A549 (cell line): ENCODE measurements around the gene KCNAB2. TPM values are rescaled to one million over a fixed set of nuclear protein-coding genes. Genes with fewer than 3 reads are reported as not detected.

Source experiments
- ATAC-seq, 2 experiments: fragments of 200-7000 bp in 1 of 2; fragments of >200 bp in 1 of 2; cut with Nextera tagmentation in 1 of 2; cut with Tn5 transposase in 1 of 2; 3 replicates each; pipeline versions ENCODE4 v1.8.0 to v1.9.1; 2018 to 2020; ENCODE audit warnings: mild to moderate bottlenecking in 1 of 2, moderate library complexity in 1 of 2
- CTCF ChIA-PET: fragments of 300-600 bp; sonication (Branson Sonifier 250); formaldehyde crosslinking; extraction: SDS; loops from one replicate; lab custom pipeline; 2021; ENCODE audit warnings: antibody characterized with exemption, inconsistent platforms; lab: Yijun Ruan, JAX
- POLR2A ChIA-PET: fragments of 350-600 bp; formaldehyde crosslinking; extraction: SDS; loops from one replicate; lab custom pipeline; 2021; ENCODE audit warnings: antibody characterized with exemption, inconsistent platforms; lab: Yijun Ruan, JAX
- DNase-seq, 2 experiments: peaks; one replicate each; pipeline versions ENCODE4 v3.0.0 to v3.0.0-alpha.2; 2011 to 2016; ENCODE audit warnings: low read depth in 1 of 2, low spot score in 1 of 2
- FAIRE-seq: peaks from 2 replicates; lab custom pipeline; 2011; peaks lifted over from hg19 to GRCh38; lab: Jason Lieb, UNC
- H3K27ac ChIP-seq, 2 experiments: fragments of >200 bp; sonication (Bioruptor Twin); formaldehyde crosslinking; 3 replicates each; pipeline ENCODE4 v1.5.1; 2016 to 2017
- H3K4me1 ChIP-seq: fragments of >200 bp; sonication (Bioruptor Twin); formaldehyde crosslinking; 3 replicates; pipeline ENCODE4 v1.6.1; 2016
- H3K4me2 ChIP-seq: fragments of >200 bp; sonication (Bioruptor Twin); formaldehyde crosslinking; 3 replicates; pipeline ENCODE4 v1.6.1; 2016
- H3K4me3 ChIP-seq: fragments of >200 bp; sonication (Bioruptor Twin); formaldehyde crosslinking; 3 replicates; pipeline ENCODE4 v1.5.1; 2016
- H3K9me3 ChIP-seq: fragments of >200 bp; sonication (Bioruptor Twin); formaldehyde crosslinking; 3 replicates; pipeline ENCODE4 v1.6.1; 2016
- BCL3 ChIP-seq: fragments of >200 bp; sonication (Bioruptor Twin); formaldehyde crosslinking; IDR thresholded peaks from 3 replicates; pipeline ENCODE4 v1.6.1; 2016
- BHLHE40 ChIP-seq: IDR thresholded peaks from 2 replicates; pipeline ENCODE4 v1.6.1; 2012; ENCODE audit warnings: low read depth, low read length, inconsistent platforms
- CBX2 ChIP-seq: fragments of 200-600 bp; sonication (generic); IDR thresholded peaks from 2 replicates; pipeline ENCODE4 v1.6.1; 2016; ENCODE audit warnings: low read depth, mild to moderate bottlenecking, borderline replicate concordance
- CBX8 ChIP-seq: fragments of 200-600 bp; sonication (generic); IDR thresholded peaks from 2 replicates; pipeline ENCODE4 v1.6.1; 2016
- CHD2 ChIP-seq: fragments of 150-350 bp; IDR thresholded peaks from 2 replicates; pipeline ENCODE4 v1.6.1; 2014; ENCODE audit warnings: low read length; ENCODE audit not compliant: partially characterized antibody
- E2F6 ChIP-seq: IDR thresholded peaks from 2 replicates; pipeline ENCODE4 v1.6.1; 2012; ENCODE audit warnings: low read depth, borderline replicate concordance
- EHF ChIP-seq: fragments of 250-450 bp; sonication (Bioruptor Pico); IDR thresholded peaks from 2 replicates; pipeline ENCODE4 v1.5.0; 2020; ENCODE audit warnings: mild to moderate bottlenecking
- EHMT2 ChIP-seq: fragments of 200-600 bp; sonication (generic); IDR thresholded peaks from 2 replicates; pipeline ENCODE4 v1.6.1; 2016; ENCODE audit warnings: antibody characterized with exemption, low read depth, mild to moderate bottlenecking, moderate library complexity
- ELK1 ChIP-seq: fragments of 150-350 bp; IDR thresholded peaks from 2 replicates; pipeline ENCODE4 v1.6.1; 2014; ENCODE audit warnings: low read depth, mild to moderate bottlenecking, low read length
- EP300 ChIP-seq, 2 experiments: fragments of >200 bp; sonication (Bioruptor Twin); formaldehyde crosslinking; IDR thresholded peaks; 2 replicates in 1 of 2; 3 replicates in 1 of 2; pipeline ENCODE4 v1.6.1; 2016 to 2017
- ESRRA ChIP-seq: fragments of 150-350 bp; IDR thresholded peaks from 2 replicates; pipeline ENCODE4 v1.6.1; 2014; ENCODE audit warnings: mild to moderate bottlenecking, low read length, borderline replicate concordance
- FOXS1 ChIP-seq: fragments of 250-450 bp; sonication (Bioruptor Pico); IDR thresholded peaks from 2 replicates; pipeline ENCODE4 v1.5.0; 2020; ENCODE audit warnings: mild to moderate bottlenecking, moderate library complexity
- GATA3 ChIP-seq: IDR thresholded peaks from 2 replicates; pipeline ENCODE4 v1.6.1; 2012; ENCODE audit warnings: borderline replicate concordance
- HEYL ChIP-seq: fragments of 250-450 bp; sonication (Bioruptor Pico); IDR thresholded peaks from 2 replicates; pipeline ENCODE4 v1.8.0; 2021; ENCODE audit warnings: mild to moderate bottlenecking, moderate library complexity
- HMGXB4 ChIP-seq: fragments of 250-450 bp; sonication (Bioruptor Pico); IDR thresholded peaks from 2 replicates; pipeline ENCODE4 v1.5.0; 2021; ENCODE audit warnings: mild to moderate bottlenecking, moderate library complexity, borderline replicate concordance
- HOXB13 ChIP-seq: fragments of 250-450 bp; sonication (Bioruptor Pico); IDR thresholded peaks from 2 replicates; pipeline ENCODE4 v1.5.0; 2020; ENCODE audit warnings: low read depth, mild to moderate bottlenecking, moderate library complexity
- JUN ChIP-seq, 2 experiments: fragments of >200 bp; sonication (Bioruptor Twin); formaldehyde crosslinking; IDR thresholded peaks; 2 replicates in 1 of 2; 3 replicates in 1 of 2; pipeline ENCODE4 v1.6.1; 2016 to 2017
- NPAS2 ChIP-seq: fragments of 250-450 bp; sonication (Bioruptor Pico); IDR thresholded peaks from 2 replicates; pipeline ENCODE4 v1.8.0; 2022; ENCODE audit warnings: mild to moderate bottlenecking, moderate library complexity, borderline replicate concordance
- RAD21 ChIP-seq, 2 experiments: fragments of >200 bp in 1 of 2; sonication (Bioruptor Twin) in 1 of 2; formaldehyde crosslinking in 1 of 2; IDR thresholded peaks in 1 of 2; conservative IDR thresholded peaks in 1 of 2; 2 replicates in 1 of 2; 3 replicates in 1 of 2; pipeline ENCODE4 v1.6.1; 2012 to 2018; ENCODE audit warnings: inconsistent platforms in 1 of 2
- REST ChIP-seq: fragments of 200-600 bp; sonication (generic); IDR thresholded peaks from 2 replicates; pipeline ENCODE4 v1.6.1; 2016; ENCODE audit warnings: antibody characterized with exemption, mild to moderate bottlenecking, moderate library complexity
- RNF2 ChIP-seq: fragments of 200-600 bp; sonication (generic); IDR thresholded peaks from 2 replicates; pipeline ENCODE4 v1.6.1; 2016; ENCODE audit warnings: low read depth, mild to moderate bottlenecking, antibody characterized with exemption, moderate library complexity, borderline replicate concordance
- TP53 ChIP-seq: fragments of 250-450 bp; sonication (Bioruptor Pico); IDR thresholded peaks from 2 replicates; pipeline ENCODE4 v1.5.0; 2021; ENCODE audit warnings: mild to moderate bottlenecking, moderate library complexity
- USF2 ChIP-seq: fragments of 450-650 bp; IDR thresholded peaks from 2 replicates; pipeline ENCODE4 v1.6.1; 2014; ENCODE audit warnings: antibody characterized with exemption
- ZC3H11A ChIP-seq: fragments of 450-650 bp; IDR thresholded peaks from 2 replicates; pipeline ENCODE4 v1.6.1; 2014; ENCODE audit warnings: antibody characterized with exemption, mild to moderate bottlenecking
- ZFP36 ChIP-seq: fragments of 450-650 bp; IDR thresholded peaks from 2 replicates; pipeline ENCODE4 v1.6.1; 2014; ENCODE audit warnings: borderline replicate concordance; ENCODE audit not compliant: partially characterized antibody
- ZNF302 ChIP-seq: fragments of 250-450 bp; sonication (Bioruptor Pico); IDR thresholded peaks from 2 replicates; pipeline ENCODE4 v1.9.0; 2021; ENCODE audit warnings: inconsistent platforms, mild to moderate bottlenecking, moderate library complexity
- WGBS: methylation state at CpG from one replicate; pipeline ENCODE4 v1.1.6; 2017; ENCODE audit errors: missing lambda C conversion rate; 5-methylcytosine and 5-hydroxymethylcytosine counted together
- polyA plus RNA-seq, 4 experiments: library from polyadenylated mRNA; depleted of rRNA in 3 of 4; stranded (reverse); fragments of >200 nt; fragmentation: RNase III in 1 of 4; extraction: RNeasy Plus Mini Kit Qiagen cat#74134 plus additional on column Dnase treatment in 1 of 4; gene quantifications; 2 replicates in 3 of 4; 3 replicates in 1 of 4; pipeline ENCODE4 v1.2.3, GENCODE V29; 2011 to 2017

The KCNAB2 gene
- polyA plus RNA-seq, 2 of the 4 experiments (the other 2 are of a cell fraction) = 7.3 to 9.9 TPM

GRCh38 chr1:6030547-6031261 lies 15.0 kb upstream of the KCNAB2 start:
- FAIRE-seq = no peak
- POLR2A ChIA-PET = no interaction called here

GRCh38 chr1:6033124-6033523 lies 12.6 kb upstream of the KCNAB2 start:
- H3K4me2 ChIP-seq = no peak overlapping the region
- ATAC-seq (no peak), FAIRE-seq (no peak), DNase-seq (no peak)
- CTCF ChIA-PET = interaction anchor here (1.1 to 1.5 kb wide), 4 partner anchors 17 to 145 kb away, joined by 3 to 4 read pairs (median 4); no protein-coding TSS in a partner anchor
- WGBS = 86% methylated on average over 8 of the region's 8 CpGs
- no peak overlapping the region for H3K27ac ChIP-seq
- POLR2A ChIA-PET = no interaction called here
- TF ChIP-seq TP53 (no peak), ELK1 (no peak), ZC3H11A (no peak), HMGXB4 (no peak), BCL3 (no peak), E2F6 (no peak), NPAS2 (CRISPR knock-in tag) (no peak), ZFP36 (no peak), JUN (IDR thresholded peaks at IDR 0.05) (no peak), USF2 (no peak), REST (no peak), EHF (CRISPR knock-in tag) (no peak), FOXS1 (CRISPR knock-in tag) (no peak), HOXB13 (CRISPR knock-in tag) (no peak), EP300 (IDR thresholded peaks at IDR 0.05) (no peak), ZNF302 (CRISPR knock-in tag) (no peak), ESRRA (no peak), BHLHE40 (no peak)
- no peaks in the 10 kb centered on the region for H3K9me3 ChIP-seq
- H3K4me1 ChIP-seq = no peaks in the 10 kb centered on the region
- no peak overlapping the region for H3K4me3 ChIP-seq

More at GRCh38 chr1:6030547-6031261, 15.0 kb upstream of the KCNAB2 start:
- no peak for ATAC-seq
- Histone ChIP-seq H3K27ac (no peak overlapping the region), H3K9me3 (no peaks in the 10 kb centered on the region), H3K4me1 (peaks cover 8% of the 10 kb centered on the region; the same call in 2 of the 3 replicates), H3K4me3 (no peak overlapping the region), H3K4me2 (no peak overlapping the region)
- TF ChIP-seq EHMT2 (no peak), GATA3 (no peak), RAD21 (conservative IDR thresholded peaks at IDR 0.05 in 1 of 2, IDR thresholded peaks at IDR 0.05 in 1 of 2) (no peak), CBX2 (no peak), HEYL (CRISPR knock-in tag) (no peak), NPAS2 (CRISPR knock-in tag) (no peak), RNF2 (no peak), FOXS1 (CRISPR knock-in tag) (no peak), CHD2 (no peak), CBX8 (no peak), E2F6 (no peak)
- WGBS = 75% methylated on average over 2 of the region's 2 CpGs
- CTCF ChIA-PET = no interaction called here
- no peak for DNase-seq
